Esophagus muscularis mucosa (tissue), 4 donors: ENCODE measurements around the gene GMEB2. TPM values are rescaled to one million over a fixed set of nuclear protein-coding genes. Genes with fewer than 3 reads are reported as not detected.

Source experiments
- DNase-seq: peaks from one replicate; pipeline ENCODE4 v3.0.0-alpha.2; 2017; ENCODE audit errors: extremely low spot score
- H3K27ac ChIP-seq, 4 donors: fragments of 200-600 bp; sonication (generic); replicated peaks in 1 of 4; 1 replicate in 3 of 4; 2 replicates in 1 of 4; pipeline ENCODE4 v1.5.1; 2016 to 2019; ENCODE audit warnings: mild to moderate bottlenecking in 1 of 4
- H3K27me3 ChIP-seq, 4 donors: fragments of 200-600 bp; sonication (generic); one replicate each; pipeline versions ENCODE4 v1.5.1 to v1.6.0; 2016 to 2019
- H3K36me3 ChIP-seq, 4 donors: fragments of 200-600 bp; sonication (generic); one replicate each; pipeline ENCODE4 v1.5.1; 2016 to 2019
- H3K4me1 ChIP-seq, 4 donors: fragments of 200-600 bp; sonication (generic); one replicate each; pipeline ENCODE4 v1.5.1; 2016 to 2019
- H3K4me3 ChIP-seq, 4 donors: fragments of 200-600 bp; sonication (generic); 1 replicate in 2 of 4; 2 replicates in 2 of 4; pipeline ENCODE4 v1.5.1; 2016 to 2019; ENCODE audit warnings: mild to moderate bottlenecking in 4 of 4, moderate library complexity in 1 of 4
- H3K9me3 ChIP-seq, 4 donors: fragments of 200-600 bp; sonication (generic); 1 replicate in 3 of 4; 2 replicates in 1 of 4; pipeline ENCODE4 v1.5.1; 2016 to 2019
- CTCF ChIP-seq, 3 experiments: fragments of 200-600 bp in 2 of 3; fragments of 450-650 bp in 1 of 3; sonication (generic) in 2 of 3; IDR thresholded peaks; one replicate each; pipeline ENCODE4 v1.5.1; 2017 to 2019; ENCODE audit warnings: antibody characterized with exemption in 3 of 3, mild to moderate bottlenecking in 2 of 3, moderate library complexity in 1 of 3
- EP300 ChIP-seq: sonication (generic); formaldehyde crosslinking; IDR thresholded peaks from one replicate; pipeline ENCODE4 v1.6.1; 2017; ENCODE audit warnings: antibody characterized with exemption
- POLR2A ChIP-seq: fragments of 450-650 bp; IDR thresholded peaks from one replicate; pipeline ENCODE4 v1.6.1; 2017; ENCODE audit warnings: antibody characterized with exemption, moderate library complexity, mild to moderate bottlenecking, low read depth
- POLR2AphosphoS5 ChIP-seq, 2 donors: sonication (generic); formaldehyde crosslinking; IDR thresholded peaks; one replicate each; pipeline ENCODE4 v1.6.1; 2017; ENCODE audit warnings: antibody characterized with exemption in 2 of 2
- WGBS: methylation state at CpG from one replicate; pipeline ENCODE4 v1.1.5; 2018; 5-methylcytosine and 5-hydroxymethylcytosine counted together
- intact Hi-C: fragments of 100-400 bp; cut with DNase I; formaldehyde crosslinking; loops from one replicate; pipeline ENCODE4 v1.15.1; 2023
- total RNA-seq, 4 donors: library from RNA; depleted of rRNA; stranded (reverse); fragments of >200 nt; gene quantifications; one replicate each; pipeline versions ENCODE4 v1.1.0 to v1.2.1, GENCODE V29; 2016

GMEB2 gene
- total RNA-seq, 4 donors from 2014 or later = 11.1 to 19.1 (median 14.0) TPM

- Histone ChIP-seq H3K27ac (no peak overlapping the region), H3K36me3 (peaks cover 18 to 83% (median 69%) of the 10 kb centered on the region in 4 donors), H3K4me1 (peaks cover 0 to 7% (median 3%) of the 10 kb centered on the region in 4 donors), H3K9me3 (no peaks in the 10 kb centered on the region), H3K4me3 (no peak overlapping the region), H3K27me3 (no peaks in the 10 kb centered on the region)
- intact Hi-C loops = no loop called here
- DNase-seq = no peak
- TF ChIP-seq POLR2A (no peak), POLR2AphosphoS5 (IDR thresholded peaks at IDR 0.05) (no peak), EP300 (no peak), CTCF (IDR thresholded peaks at IDR 0.05) (no peak)
- WGBS = 96% methylated on average over 24 of the region's 43 CpGs
Measured at GRCh38 chr20:63565699-63566335, 61.1 kb downstream of the GMEB2 start.

GRCh38 chr20:63565021-63565698 lies 61.7 kb downstream of the GMEB2 start:
- H3K9me3 ChIP-seq = no peaks in the 10 kb centered on the region
- peaks cover 22 to 90% (median 76%) of the 10 kb centered on the region in 4 donors for H3K36me3 ChIP-seq
- no peak overlapping the region for H3K27ac ChIP-seq
- H3K4me3 ChIP-seq = no peak overlapping the region
- intact Hi-C loops = no loop called here
- TF ChIP-seq CTCF (IDR thresholded peaks at IDR 0.05) = no peak
- H3K4me1 ChIP-seq = peaks cover 0 to 7% (median 3%) of the 10 kb centered on the region in 4 donors
- DNase-seq = no peak
- H3K27me3 ChIP-seq = no peaks in the 10 kb centered on the region
- 92% methylated on average over 37 of the region's 61 CpGs for WGBS

- no peak overlapping the region for H3K4me3 ChIP-seq
- TF ChIP-seq POLR2A = no peak
- no peak for TF ChIP-seq CTCF (IDR thresholded peaks at IDR 0.05)
- no peak for TF ChIP-seq EP300
- TF ChIP-seq POLR2AphosphoS5 (IDR thresholded peaks at IDR 0.05) = no peak
- H3K9me3 ChIP-seq = no peaks in the 10 kb centered on the region
- H3K27me3 ChIP-seq = no peaks in the 10 kb centered on the region
- H3K36me3 ChIP-seq = peaks cover 26 to 94% (median 81%) of the 10 kb centered on the region in 4 donors
- H3K27ac ChIP-seq = no peak overlapping the region
- 97% methylated on average over 19 of the region's 62 CpGs for WGBS
- peaks cover 0 to 7% (median 3%) of the 10 kb centered on the region in 4 donors for H3K4me1 ChIP-seq
- no peak for DNase-seq
- intact Hi-C loops = no loop called here
Measured at GRCh38 chr20:63564036-63564810, 62.7 kb downstream of the GMEB2 start.

GRCh38 chr20:63563225-63563935 lies 63.5 kb downstream of the GMEB2 start:
- peaks cover 0 to 4% (median under 1%) of the 10 kb centered on the region in 4 donors for H3K4me1 ChIP-seq
- TF ChIP-seq POLR2AphosphoS5 (IDR thresholded peaks at IDR 0.05) (no peak), POLR2A (no peak), EP300 (no peak), CTCF (IDR thresholded peaks at IDR 0.05) (no peak)
- peaks cover 0 to 4% (median 0%) of the 10 kb centered on the region in 4 donors for H3K27me3 ChIP-seq
- 94% methylated on average over 23 of the region's 55 CpGs for WGBS
- DNase-seq = no peak
- no peaks in the 10 kb centered on the region for H3K9me3 ChIP-seq
- intact Hi-C loops = no loop called here
- no peak overlapping the region for H3K27ac ChIP-seq
- peaks cover 32 to 95% (median 87%) of the 10 kb centered on the region in 4 donors for H3K36me3 ChIP-seq
- no peak overlapping the region for H3K4me3 ChIP-seq
